ENCODE data around the gene VAPB.

The VAPB gene

GRCh38 chr20:58438970-58439808 is 50.2 kb downstream of the VAPB start:
- DNase-seq: no peak

DNA sequence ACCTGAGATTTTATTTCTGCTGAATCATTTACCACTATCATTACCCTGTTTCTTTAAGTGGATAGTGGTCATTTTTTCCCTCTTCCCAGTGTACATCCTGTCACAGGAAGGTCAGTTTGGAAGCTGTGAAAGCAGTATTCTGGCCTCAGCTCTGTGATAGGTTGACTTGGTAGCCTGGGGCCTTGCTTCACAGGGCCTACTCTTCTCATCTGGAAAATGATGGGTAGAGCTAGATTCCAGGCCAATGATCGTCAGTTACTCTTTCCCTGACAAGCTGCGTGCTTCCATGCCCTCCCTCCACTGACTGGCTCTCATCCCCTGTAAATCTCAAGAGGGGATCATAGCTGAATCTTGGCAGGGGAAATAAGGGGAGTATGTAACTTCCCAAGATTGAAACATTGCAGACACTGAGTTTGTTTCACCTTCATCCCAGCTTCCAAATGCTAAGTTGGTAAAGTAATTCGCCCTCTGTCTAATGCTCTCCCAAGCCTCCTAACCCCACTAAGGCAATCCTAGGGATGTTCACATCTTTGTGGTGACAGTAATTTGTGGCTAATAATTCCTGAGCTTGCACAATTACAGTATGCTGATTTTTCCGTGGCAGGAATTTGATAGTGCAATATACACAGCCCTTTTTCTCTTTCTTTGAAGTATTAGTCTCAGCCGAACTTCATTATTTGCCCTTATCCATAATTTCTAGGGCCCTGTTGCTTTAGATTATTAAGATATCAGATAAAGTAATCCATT is 51.2 kb downstream of the VAPB start:
- no peak for DNase-seq

DNA sequence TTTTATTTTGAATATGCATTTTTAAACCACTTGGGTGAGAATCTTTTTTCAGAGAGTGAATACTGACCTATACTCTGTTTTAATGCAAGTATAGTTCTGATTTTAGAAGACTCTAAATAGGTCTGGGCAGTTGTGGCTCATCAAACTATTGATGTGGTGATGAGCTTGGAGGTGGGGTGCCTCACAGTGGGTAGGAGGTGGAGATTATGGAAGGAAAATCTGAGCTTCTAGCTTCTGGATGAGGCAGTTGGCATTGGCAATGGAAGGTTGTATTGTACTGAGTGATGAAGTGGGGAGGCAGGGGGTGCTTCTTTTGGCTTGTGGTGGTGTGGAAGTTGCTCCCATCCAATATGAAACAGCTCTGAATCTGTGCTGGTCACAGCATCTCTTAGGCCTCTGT is 52.7 kb downstream of the VAPB start:
- no peak for DNase-seq

GRCh38 chr20:58444746-58445255 is 55.8 kb downstream of the VAPB start:
- DNase-seq: no peak

- no peak for DNase-seq
Observed at GRCh38 chr20:58446264-58446959, 57.4 kb downstream of the VAPB start.

DNA sequence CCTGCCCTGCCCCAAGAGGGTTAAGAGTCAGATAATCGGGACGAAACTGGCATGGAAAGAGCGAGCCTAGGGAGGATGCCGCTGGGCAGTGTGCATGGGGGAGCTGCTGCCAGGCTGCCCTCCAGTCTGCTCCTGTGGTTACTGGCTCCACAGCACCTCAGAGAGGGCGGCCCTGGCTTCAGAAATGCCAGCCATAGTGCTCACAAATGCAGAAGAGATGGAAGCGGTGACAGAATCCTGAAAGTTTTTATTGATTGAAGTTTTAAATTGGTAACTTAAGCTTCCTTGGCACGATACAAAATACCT is 57.9 kb downstream of the VAPB start:
- DNase-seq: no peak

GRCh38 chr20:58447511-58448391 is 58.7 kb downstream of the VAPB start:
- no peak for DNase-seq

- no peak for DNase-seq
Observed at GRCh38 chr20:58448958-58449357, 59.9 kb downstream of the VAPB start.

DNA sequence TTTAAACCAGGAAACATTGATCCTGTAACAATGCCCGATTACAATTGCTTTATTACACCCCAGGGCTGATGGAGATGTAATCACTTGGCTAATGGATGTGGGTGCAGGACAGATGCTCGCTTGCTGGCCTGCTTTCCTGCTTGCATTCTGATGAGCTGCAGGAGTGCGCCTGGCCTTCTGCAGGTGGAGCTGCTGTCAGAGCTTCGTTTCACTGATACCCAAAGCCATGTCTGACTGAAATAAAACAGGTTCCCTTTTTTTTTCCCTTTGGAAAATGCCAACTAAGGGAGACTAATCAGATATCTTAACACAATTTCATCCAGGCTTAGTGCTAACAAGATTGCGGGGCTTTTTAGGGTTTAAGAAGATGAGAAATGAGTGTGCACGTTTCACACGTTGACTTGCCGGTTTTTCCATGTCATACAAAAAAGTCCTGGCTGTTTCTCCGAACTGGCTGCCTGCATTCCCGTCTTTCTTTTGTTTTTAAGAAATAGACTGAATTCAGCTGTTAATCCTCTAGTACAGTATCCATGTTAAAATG is 60.7 kb downstream of the VAPB start:
- no peak for DNase-seq

- no peak for DNase-seq
Observed at GRCh38 chr20:58450254-58450653, 61.2 kb downstream of the VAPB start.

DNA sequence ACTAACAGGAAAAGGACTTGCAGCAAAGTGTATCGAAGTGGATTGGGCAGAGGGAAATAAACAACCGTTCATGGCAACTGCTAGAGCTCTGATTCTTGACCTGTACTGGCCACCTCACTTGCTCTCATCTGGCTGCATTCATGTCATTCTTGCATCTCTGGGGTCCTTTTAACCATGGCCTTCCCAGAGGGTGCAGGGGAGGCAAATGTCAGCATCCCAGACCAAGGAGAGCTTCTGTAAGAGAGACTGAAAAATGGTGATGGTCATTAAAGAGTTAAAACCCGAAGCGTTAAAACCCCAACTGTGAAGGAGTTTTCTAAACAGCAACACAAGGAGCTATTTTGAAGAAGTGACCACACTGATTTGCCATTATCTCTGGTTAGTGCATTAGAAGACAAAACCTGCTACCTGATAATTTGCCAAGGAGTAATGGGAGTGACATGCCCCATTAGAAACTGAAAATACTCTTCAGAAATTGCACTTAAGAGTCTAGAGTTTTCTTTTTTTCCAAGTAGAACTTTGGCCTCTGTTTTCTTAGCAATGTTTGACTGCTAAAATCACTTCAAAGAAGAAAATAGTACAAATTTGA is 63.7 kb downstream of the VAPB start:
- DNase-seq: no peak

GRCh38 chr20:58453391-58453790 is 64.4 kb downstream of the VAPB start:
- DNase-seq: no peak

DNA sequence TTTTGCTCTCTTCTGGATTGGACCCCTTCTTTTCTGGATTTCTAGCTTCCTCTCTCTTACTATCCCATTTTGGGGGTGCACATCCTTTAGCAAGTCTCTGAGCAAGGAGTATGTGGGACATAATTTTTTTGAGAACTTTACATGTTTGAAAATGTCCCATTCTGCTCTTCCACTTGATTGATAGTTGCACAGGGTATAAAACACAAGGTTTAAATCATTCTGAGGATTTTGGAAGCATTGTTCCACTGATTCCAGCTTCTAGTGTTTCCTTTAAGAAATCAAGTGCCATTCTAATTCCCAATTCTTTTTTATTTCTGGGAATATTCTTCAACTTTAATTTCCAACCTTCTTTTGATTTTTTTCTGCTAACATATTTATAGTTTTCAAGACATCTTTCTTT is 65.4 kb downstream of the VAPB start:
- DNase-seq: no peak

- DNase-seq: no peak
Observed at GRCh38 chr20:58457083-58457695, 68.2 kb downstream of the VAPB start.

- no peak for DNase-seq
Observed at GRCh38 chr20:58458342-58459057, 69.5 kb downstream of the VAPB start.

GRCh38 chr20:58459058-58459750 is 70.2 kb downstream of the VAPB start:
- no peak for DNase-seq

DNA sequence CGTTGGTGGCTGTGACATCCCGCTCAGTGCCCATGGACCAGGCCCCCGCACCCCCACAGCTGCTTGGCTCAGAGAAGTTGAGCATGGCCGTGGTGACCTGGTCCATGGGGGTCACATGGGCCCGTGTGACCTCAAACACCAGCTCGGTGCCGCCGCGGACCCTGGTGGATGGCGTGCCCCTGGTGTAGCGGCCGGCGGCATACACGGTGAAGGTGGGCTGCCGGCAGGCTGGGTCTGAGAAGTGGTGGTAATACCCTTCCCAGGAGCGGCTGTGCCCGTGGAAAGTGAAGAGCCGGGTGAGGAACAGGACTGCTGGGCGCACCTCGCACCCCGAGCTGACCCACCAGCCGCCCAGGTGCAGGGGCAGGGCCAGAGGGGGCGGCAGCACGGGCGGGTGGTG is 72.1 kb downstream of the VAPB start:
- no peak for DNase-seq

GRCh38 chr20:58461899-58462298 is 72.9 kb downstream of the VAPB start:
- no peak for DNase-seq

- DNase-seq: no peak
Observed at GRCh38 chr20:58463256-58463655, 74.2 kb downstream of the VAPB start.

GRCh38 chr20:58464838-58465237 is 75.8 kb downstream of the VAPB start:
- no peak for DNase-seq
